OCI-LY3 (cell line): Measurements from ENCODE around the gene ZC3H18.

Experiments
- H2AFZ ChIP-seq: fragments of 200-600, 300-600 bp; shearing (Covaris generic); 2 replicates; pipeline ENCODE4 v1.6.0; 2014; ENCODE audit warnings: antibody characterized with exemption, low read depth, low read length
- H3K27ac ChIP-seq: fragments of 200-600, 300-600 bp; sonication (generic); 2 replicates; pipeline ENCODE4 v1.5.1; 2014; ENCODE audit warnings: mild to moderate bottlenecking, low read length, moderate library complexity, mixed read lengths
- H3K27me3 ChIP-seq: fragments of 200-600, 300-600 bp; sonication (generic); 2 replicates; pipeline ENCODE4 v1.6.1; 2014; ENCODE audit warnings: low read depth, low read length, mixed read lengths
- H3K36me3 ChIP-seq: fragments of 200-600, 300-600 bp; sonication (generic); replicated peaks from 2 replicates; pipeline ENCODE3; 2014; ENCODE audit warnings: low read depth, low read length, mixed read lengths
- H3K4me1 ChIP-seq: fragments of 300-600, 200-600 bp; sonication (generic); 2 replicates; pipeline ENCODE4 v1.6.1; 2014; ENCODE audit warnings: low read length, mixed read lengths
- H3K4me2 ChIP-seq: fragments of 200-600, 300-600 bp; sonication (generic); 2 replicates; pipeline ENCODE4 v1.6.1; 2014; ENCODE audit warnings: low read length, mixed read lengths
- H3K4me3 ChIP-seq: fragments of 300-600, 200-600 bp; sonication (generic); 2 replicates; pipeline ENCODE4 v1.5.1; 2014; ENCODE audit warnings: antibody characterized with exemption, mild to moderate bottlenecking, low read length, moderate library complexity
- H3K79me2 ChIP-seq: fragments of 300-600, 200-600 bp; shearing (Covaris generic); 2 replicates; pipeline ENCODE4 v1.6.1; 2014; ENCODE audit warnings: mild to moderate bottlenecking, low read length, mixed read lengths
- H3K9ac ChIP-seq: fragments of 300-600, 200-600 bp; shearing (Covaris generic); 2 replicates; pipeline ENCODE4 v1.6.0; 2014; ENCODE audit warnings: mild to moderate bottlenecking, low read length, moderate library complexity
- H3K9me3 ChIP-seq: fragments of 200-600, 300-600 bp; shearing (Covaris generic); 2 replicates; pipeline ENCODE4 v1.6.1; 2014; ENCODE audit warnings: low read length, mixed read lengths; ENCODE audit not compliant: insufficient read depth
- H4K20me1 ChIP-seq: fragments of 200-600, 300-600 bp; sonication (generic); 2 replicates; pipeline ENCODE4 v1.6.1; 2016; ENCODE audit warnings: low read length, mixed read lengths; ENCODE audit not compliant: insufficient read depth
- EZH2phosphoT487 ChIP-seq: fragments of 200-600 bp; shearing (Covaris generic); IDR thresholded peaks from 2 replicates; pipeline ENCODE4 v1.6.1; 2018; ENCODE audit warnings: antibody characterized with exemption, mixed run types, low read depth
- TF ChIP-seq, protein P1 (sequence below): fragments of 200-600, 300-600 bp; sonication (generic); IDR thresholded peaks from 2 replicates; pipeline ENCODE4 v1.5.1; 2014; ENCODE audit warnings: antibody characterized with exemption, low read length, low read depth

Gene ZC3H18

DNA sequence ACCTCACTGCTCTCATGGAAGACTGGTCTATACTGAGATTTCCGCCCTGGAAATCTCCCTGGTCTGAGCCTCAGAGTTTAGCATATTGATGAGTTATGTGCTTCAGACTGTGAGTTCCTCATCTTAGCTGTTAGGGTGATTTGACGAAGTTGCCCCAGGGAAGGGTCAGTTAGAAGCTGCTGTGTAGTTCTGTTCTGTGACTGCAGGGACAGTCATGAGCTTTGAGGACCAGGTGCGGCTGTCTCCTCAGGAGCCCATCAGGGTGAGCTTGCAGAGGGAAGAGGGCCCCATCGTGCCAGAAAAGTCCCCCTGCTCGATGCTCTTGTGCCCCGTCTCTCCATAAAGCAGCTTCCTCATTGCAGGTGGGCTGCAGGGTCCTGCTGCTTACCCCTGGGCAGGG lies 39.9 kb downstream of the ZC3H18 start:
- Histone ChIP-seq H3K9ac (no peak overlapping the region), H3K4me3 (no peak overlapping the region), H3K4me1 (peaks cover 13% of the 10 kb centered on the region), H3K27me3 (no peaks in the 10 kb centered on the region), H3K9me3 (no peaks in the 10 kb centered on the region), H4K20me1 (peaks cover 25% of the 10 kb centered on the region), H3K4me2 (no peak overlapping the region), H3K79me2 (peaks cover 6% of the 10 kb centered on the region; the same call in 1 of the 2 replicates), H3K36me3 (peaks cover 37% of the 10 kb centered on the region), H3K27ac (no peak overlapping the region), H2AFZ (no peak overlapping the region)
- TF ChIP-seq, protein P1, sequence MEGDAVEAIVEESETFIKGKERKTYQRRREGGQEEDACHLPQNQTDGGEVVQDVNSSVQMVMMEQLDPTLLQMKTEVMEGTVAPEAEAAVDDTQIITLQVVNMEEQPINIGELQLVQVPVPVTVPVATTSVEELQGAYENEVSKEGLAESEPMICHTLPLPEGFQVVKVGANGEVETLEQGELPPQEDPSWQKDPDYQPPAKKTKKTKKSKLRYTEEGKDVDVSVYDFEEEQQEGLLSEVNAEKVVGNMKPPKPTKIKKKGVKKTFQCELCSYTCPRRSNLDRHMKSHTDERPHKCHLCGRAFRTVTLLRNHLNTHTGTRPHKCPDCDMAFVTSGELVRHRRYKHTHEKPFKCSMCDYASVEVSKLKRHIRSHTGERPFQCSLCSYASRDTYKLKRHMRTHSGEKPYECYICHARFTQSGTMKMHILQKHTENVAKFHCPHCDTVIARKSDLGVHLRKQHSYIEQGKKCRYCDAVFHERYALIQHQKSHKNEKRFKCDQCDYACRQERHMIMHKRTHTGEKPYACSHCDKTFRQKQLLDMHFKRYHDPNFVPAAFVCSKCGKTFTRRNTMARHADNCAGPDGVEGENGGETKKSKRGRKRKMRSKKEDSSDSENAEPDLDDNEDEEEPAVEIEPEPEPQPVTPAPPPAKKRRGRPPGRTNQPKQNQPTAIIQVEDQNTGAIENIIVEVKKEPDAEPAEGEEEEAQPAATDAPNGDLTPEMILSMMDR: no peak
- no peak for TF ChIP-seq EZH2phosphoT487

DNA sequence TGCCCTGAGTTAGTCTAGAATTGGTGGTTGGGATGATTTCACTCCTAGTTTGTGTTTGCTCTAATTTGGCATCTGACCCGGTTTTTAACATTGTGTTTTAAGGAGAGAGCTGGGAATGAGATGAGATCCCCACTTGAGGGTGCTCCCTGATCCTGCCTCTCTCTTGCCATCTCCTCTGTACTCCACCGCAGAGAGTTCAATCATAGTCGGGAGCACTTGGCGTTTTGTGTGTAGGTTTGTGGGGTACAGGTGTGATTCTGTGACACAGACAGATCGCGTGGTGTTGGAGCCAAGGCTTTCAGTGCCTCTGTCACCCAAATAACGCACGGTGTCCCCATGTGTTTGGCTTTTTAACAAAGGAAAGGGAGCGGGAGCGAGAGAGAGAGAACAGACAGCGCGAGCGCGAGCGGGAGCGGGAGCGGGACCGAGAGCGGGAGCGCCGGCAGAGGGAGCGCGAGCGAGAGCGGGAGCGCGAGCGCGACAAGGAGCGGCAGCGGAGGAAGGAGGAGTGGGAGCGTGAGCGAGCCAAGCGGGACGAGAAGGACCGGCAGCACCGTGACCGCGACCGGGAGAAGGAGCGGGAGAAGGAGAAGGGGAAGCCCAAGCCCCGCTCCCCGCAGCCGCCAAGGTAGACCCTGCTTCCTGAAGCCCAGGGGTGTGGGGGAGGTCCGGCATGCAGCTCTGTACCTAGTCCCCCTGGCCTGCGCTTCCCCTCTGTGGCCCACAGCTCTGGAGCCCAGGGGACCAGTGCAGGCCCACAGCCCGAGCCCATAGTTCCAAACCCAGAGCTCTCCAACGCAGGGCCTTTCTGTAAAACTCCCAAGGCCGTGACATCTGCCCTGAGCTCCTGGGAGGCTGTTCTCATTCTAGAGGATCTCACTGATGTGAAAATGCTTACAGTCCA lies 41.0 kb downstream of the ZC3H18 start:
- Histone ChIP-seq H3K79me2 (peaks cover 12% of the 10 kb centered on the region; the same call in 1 of the 2 replicates), H3K27me3 (no peaks in the 10 kb centered on the region), H3K4me3 (no peak overlapping the region), H4K20me1 (peaks cover 26% of the 10 kb centered on the region), H3K4me1 (peaks cover 13% of the 10 kb centered on the region), H3K4me2 (no peak overlapping the region), H3K9me3 (no peaks in the 10 kb centered on the region), H3K36me3 (peaks cover 38% of the 10 kb centered on the region), H2AFZ (no peak overlapping the region), H3K27ac (no peak overlapping the region), H3K9ac (no peak overlapping the region)
- TF ChIP-seq, protein P1: no peak
- TF ChIP-seq EZH2phosphoT487: no peak

DNA sequence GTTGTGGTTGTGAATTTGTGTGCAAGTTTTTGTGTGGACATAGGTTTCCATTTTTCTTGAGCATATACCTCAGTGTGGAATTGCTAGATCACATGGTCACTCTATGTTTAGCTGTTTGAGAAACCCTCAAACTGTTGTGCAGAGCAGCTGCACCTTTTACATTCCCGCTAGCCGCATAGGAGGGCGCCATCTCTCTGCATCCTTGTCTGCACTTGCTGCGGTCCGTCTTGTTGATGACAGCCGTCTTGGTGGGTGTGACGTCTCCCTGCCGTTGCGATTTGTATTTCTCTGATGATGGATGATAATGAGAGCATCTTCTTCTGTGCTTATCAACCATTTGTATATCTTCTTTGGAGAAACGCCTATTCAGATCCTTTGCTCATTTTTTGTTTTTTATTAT lies 43.1 kb downstream of the ZC3H18 start:
- Histone ChIP-seq H3K9me3 (no peaks in the 10 kb centered on the region), H3K4me2 (no peak overlapping the region), H4K20me1 (peaks cover 26% of the 10 kb centered on the region), H3K9ac (no peak overlapping the region), H3K4me1 (peaks cover 4% of the 10 kb centered on the region), H3K27ac (no peak overlapping the region), H3K36me3 (peaks cover 40% of the 10 kb centered on the region), H2AFZ (no peak overlapping the region), H3K4me3 (no peak overlapping the region), H3K27me3 (no peaks in the 10 kb centered on the region), H3K79me2 (peaks cover 18% of the 10 kb centered on the region; the same call in 1 of the 2 replicates)
- TF ChIP-seq, protein P1: no peak
- TF ChIP-seq EZH2phosphoT487: no peak

DNA sequence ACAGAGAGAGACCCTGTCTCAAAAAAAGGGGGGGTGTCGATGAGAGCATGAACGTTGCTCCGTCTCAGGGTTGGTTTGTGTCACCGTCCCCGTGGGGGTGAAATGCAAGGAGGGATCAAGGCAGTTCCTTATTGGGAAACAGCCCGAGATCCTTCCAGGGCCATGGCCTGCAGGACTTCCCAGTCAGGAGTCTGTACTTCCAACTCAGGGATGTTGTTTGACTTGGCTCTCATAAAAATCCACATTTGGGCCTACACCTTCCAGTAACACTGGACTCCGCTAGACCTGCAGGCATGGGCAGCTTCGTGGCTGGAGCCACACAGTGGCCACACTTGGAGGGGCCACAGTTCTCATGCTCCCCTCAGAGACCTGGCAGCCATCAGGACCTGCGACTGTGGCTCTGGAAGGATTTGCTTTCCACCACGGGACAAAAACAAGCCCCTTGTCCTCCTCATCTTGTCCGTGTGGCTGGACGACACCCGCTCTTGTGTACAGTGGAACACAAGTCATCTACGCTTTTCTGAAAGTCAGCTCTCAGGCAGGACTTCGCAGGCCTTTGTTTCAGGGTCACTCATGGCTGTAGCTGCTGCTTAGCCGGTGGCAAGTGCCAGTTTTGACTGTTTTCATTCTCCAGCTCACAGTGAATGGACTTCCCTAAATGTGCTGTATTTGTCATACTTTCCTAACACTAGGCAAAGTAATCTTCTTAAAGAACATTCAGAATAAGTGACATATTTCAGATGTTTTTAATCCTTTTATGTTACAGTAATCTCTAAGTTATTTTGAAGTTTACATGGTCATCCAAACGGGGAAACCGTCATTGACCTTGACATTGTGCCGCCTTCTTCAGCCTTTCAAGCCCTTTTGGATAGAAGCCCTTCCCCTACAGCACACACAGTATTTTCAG lies 44.0 kb downstream of the ZC3H18 start:
- no peaks in the 10 kb centered on the region for H3K4me1 ChIP-seq
- no peak for TF ChIP-seq EZH2phosphoT487
- TF ChIP-seq, protein P1: no peak
- H3K27ac ChIP-seq: no peak overlapping the region
- H3K4me3 ChIP-seq: no peak overlapping the region
- no peaks in the 10 kb centered on the region for H3K27me3 ChIP-seq
- no peak overlapping the region for H2AFZ ChIP-seq
- no peak overlapping the region for H3K9ac ChIP-seq
- H3K36me3 ChIP-seq: peaks cover 36% of the 10 kb centered on the region
- H3K9me3 ChIP-seq: no peaks in the 10 kb centered on the region
- peaks cover 23% of the 10 kb centered on the region; the same call in 1 of the 2 replicates for H3K79me2 ChIP-seq
- no peak overlapping the region for H3K4me2 ChIP-seq
- peaks cover 24% of the 10 kb centered on the region for H4K20me1 ChIP-seq
